NCI-H1092 treated with DMSO at 0.1 percent for 48 hours (cell line): ENCODE measurements around the gene TEX13D.
"Not testable (repeated sequence)": the region's sequence is repeated elsewhere in the genome, so short reads cannot be mapped to it uniquely, and the experiment has no call there.

Source experiments
- DNase-seq: peaks from one replicate; lab custom pipeline; 2025; lab: John Stamatoyannopoulos, UW

Gene TEX13D

DNA sequence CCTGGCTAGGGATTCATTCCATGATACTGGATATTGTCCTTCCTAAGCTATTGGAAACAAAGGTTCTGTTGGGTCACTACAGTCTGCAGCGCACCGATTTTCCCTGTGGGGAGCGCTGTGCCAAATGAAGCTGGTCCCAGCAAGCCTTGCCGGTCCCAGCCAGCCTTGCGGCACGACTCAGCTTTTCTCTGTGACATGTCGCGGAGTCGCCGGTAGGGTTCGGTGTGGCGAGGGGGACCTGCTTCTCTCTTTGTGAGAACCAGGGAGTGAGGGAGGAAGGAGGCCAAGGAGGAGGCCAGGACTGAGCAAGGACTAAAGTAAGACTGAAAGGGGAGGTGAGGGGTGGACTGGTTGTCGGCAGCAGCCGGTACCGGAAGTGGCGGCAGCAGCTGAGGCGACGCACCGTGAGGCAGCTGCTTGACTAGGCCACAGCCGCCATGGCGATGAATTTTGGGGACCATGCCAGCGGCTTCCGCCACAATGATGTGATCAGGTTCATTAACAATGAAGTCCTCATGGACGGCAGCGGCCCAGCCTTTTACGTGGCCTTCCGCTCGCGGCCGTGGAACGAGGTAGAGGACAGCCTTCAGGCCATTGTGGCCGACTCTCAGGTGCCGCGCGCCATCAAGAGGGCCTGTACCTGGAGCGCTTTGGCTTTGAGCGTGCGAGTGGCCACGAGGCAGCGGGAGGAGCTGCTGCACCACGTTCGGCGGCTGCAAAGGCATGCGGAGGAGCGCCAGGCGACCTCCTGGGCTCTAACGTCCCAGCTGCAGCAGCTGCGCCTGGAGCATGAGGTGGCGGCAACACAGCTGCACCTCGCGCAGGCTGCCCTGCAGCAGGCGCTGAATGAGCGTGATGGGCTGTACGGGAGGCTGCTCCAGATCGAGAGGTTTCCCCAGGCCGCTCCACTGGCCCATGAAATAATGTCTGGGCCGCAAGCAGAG, at the start of gene TEX13D:
Gene TEX13D (plus strand): TSS at position 180 of the 944 bp plus-strand sequence. CDS start 258 bp downstream, at position 438.
- no peak for DNase-seq

DNA sequence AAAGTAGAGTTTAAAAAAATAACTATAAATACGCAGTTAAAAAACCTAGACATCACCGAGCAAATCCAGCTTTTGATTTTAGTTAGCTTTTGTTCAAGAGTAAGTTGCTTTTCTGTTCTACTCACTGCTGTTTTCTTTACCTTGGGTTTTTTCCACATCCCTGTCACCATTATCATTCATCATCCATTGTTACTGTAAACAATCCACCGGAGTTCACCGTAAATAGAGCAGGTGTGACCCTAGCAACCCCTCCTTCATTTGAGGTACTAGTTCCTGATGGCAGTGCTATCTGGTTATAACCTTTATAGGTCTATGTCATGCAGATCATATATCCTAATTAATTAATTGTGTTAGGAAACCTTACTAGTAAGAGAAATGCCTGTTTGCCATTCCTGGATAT, 43.0 kb upstream of the TEX13D start:
- DNase-seq, result peak; percentile 41

DNA sequence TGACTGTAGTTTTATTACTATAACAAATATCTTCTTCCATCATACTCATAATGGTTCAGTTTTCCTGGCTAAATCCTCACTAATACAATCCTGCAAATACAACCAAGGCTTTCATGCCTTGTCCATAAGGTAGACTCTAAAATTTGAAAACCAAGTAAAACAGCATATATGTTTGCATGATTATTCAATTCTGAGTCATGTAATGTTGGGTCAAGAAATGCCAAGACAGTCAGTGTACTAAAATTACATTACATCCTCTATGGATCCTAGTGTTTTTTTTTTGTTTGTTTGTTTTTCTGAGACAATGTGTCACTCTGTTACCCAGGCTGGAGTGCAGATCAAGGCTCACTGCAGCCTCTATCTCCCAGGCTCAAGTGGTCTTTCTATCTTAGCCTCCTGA, 38.6 kb upstream of the TEX13D start:
- DNase-seq, result no peak

- DNase-seq, result not testable (repeated sequence)
These were observed 33.1 kb upstream of the TEX13D start for GRCh38 chrX:124299323-124299722.

GRCh38 chrX:124300405-124300804, 32.1 kb upstream of the TEX13D start:
- DNase-seq, result no peak

GRCh38 chrX:124307253-124307907, 25.1 kb upstream of the TEX13D start:
- DNase-seq, result no peak

DNA sequence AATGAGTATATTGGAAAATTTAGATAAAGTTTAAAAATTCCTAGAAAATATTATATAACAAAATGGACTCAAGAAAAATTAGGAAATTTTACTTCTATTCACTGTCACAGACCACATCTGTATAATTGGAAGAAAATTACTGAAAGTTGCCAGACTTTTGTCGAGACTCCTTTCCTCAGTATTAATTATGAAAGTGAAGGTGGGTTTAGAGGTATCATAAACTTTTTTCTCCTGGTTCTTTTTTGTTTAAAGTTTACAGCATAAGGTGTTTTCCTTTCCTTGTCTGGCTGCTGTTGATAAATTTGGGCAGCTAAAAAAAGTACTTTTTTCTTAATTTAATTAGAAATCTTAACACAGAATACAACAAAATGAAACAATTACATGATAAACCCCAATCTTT, 6.7 kb upstream of the TEX13D start:
- no peak for DNase-seq

DNA sequence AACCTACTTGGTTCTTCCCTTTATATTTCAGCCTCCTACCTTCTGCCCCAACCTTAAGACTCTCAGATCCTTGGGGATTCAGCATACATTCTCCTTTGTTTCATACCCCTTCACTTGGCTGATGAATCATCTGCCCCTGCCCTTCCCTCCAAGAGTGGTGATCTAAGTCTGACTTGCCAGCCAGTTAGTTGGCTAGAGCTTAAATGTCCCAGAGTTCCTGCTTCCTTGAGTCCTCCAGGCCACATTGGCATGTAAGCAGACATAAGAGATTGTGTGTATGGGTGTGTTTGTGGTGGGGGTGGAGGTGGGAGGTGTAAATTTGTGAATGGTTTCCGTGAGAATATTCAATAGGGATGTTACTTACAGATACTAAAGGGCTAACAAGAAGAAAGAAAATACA, 3.7 kb upstream of the TEX13D start:
- DNase-seq, result no peak

DNA sequence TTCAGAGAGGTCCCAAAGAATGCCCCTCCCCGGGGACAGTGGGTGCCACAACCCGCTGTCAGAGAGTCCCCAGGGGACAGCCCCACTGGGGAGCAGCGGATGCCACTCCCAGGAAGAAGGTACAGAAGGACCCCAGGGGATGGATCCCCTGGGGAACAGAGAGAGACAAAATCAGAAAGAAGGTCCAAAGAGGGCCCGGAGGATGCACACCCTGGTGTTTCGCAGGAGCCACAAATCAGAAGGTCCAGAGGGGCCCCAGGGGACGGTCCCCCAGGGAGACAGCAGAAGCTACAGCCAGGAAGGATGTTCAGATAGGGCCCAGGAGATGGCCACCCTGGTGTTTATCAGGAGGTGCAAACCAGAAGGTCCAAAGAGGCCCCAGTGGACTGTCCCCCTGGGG, 1.4 kb downstream of the TEX13D start:
- no peak for DNase-seq

GRCh38 chrX:124334555-124334954, 2.1 kb downstream of the TEX13D start:
- DNase-seq, result not testable (repeated sequence)

DNA sequence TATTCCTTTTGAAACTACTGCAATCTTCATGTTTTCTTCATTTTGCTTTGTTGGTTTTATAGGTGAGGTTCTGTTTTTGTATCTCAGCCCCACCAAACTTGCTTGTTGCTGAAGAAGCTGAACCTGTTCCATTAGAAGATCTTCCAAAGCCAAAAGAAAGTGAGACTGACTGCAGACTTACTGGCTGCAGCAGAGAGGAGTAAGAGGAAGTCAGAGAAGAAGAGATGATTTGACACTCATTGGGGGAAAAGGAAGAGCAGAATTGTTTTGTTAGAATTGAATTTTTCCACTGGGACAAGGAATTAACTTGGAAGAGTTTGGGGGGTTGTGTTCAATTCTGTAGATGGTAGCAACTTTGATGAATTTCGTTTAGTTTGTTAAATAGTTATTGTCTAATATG, 3.1 kb downstream of the TEX13D start:
- no peak for DNase-seq

DNA sequence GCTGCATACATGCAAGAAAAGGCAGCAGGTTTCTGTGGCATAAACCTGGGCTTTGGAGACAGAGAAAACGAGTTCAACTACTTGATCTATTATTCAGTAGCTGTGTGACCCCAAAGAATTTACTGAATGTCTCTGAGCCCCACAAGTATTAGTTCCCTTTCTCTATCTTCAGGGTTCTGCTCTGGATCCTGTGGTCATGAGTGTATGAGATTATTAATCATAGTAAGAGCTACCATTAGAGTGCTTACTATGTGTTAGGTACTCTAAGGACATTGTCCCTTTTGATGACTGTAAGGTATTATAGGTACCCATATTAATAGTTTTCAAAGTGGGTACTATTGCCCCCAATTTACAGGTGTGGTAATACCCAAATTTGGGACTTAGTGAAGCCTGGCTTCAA, 5.5 kb downstream of the TEX13D start:
- DNase-seq, result no peak

DNA sequence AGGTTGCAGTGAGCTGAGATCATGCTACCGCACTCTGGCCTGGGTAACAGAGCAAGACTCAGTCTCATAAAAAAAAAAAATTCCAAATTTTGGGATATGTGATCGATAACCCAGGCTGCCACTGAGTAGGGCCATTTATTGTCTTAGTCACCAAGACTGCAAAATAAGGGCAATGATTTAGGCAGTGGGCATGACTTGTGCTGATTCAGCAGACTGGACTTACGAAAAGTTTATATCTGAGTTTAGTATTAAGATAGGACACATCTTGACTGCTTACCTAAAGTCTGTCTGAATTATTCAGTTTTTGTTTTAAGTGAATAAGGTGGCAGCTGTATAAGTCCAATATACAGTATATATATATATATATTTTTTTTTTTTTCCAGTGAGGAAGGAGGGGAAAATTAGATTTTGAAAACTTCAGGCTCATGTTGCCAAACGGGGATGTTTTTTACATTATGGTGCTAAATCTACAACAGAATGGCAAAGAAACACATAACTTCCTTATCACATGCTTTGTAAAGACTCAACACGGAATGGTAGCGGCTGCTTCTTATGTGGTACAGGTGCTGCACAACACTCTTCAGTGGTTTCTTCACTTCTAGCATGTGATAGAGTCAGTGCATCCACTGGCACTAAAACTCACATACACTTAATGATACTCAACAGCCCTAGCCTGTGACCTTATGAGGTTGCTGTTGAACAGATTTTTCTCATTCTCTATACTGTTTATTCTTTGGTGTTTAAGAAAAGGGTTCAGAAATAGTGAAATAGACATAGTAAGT, 6.5 kb downstream of the TEX13D start:
- no peak for DNase-seq

DNA sequence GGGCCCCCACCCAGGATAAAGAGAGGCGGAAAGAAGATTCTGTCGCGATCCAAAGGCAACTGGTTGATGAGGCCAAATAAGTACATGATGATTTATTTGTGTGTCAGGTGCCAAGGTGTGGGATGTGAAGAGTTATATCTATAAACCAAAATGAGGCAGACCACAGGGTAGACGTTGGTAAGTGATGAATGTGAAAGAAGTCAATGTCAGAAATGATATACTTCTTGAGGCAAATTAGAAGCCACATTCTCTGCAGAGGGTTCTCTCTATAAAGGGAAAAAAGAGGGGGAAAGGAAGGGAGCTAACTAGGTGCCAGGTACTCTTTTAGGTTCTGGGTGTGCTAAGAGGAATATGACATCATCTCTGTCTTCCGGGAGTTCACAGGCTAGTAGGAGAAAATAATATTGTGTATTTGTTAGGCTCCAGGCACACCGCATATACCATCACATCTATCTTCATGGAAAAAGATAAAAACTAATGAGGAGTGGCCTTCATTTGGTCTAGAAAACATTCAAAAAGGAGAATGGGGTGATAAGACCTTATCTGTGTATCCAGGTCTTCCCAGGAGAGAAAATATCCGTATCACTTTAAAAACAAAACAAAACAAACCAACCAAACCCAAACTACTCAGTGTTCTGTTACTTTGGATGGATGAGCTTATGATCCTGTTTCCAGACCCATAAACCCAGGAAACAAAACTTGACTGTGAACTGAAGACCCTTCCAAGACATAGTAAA, 9.1 kb downstream of the TEX13D start:
- no peak for DNase-seq

GRCh38 chrX:124342174-124342867, 9.9 kb downstream of the TEX13D start:
- DNase-seq, result no peak

- no peak for DNase-seq
These were observed 10.6 kb downstream of the TEX13D start for GRCh38 chrX:124343016-124343415.

GRCh38 chrX:124344246-124344645, 11.8 kb downstream of the TEX13D start:
- DNase-seq, result no peak

DNA sequence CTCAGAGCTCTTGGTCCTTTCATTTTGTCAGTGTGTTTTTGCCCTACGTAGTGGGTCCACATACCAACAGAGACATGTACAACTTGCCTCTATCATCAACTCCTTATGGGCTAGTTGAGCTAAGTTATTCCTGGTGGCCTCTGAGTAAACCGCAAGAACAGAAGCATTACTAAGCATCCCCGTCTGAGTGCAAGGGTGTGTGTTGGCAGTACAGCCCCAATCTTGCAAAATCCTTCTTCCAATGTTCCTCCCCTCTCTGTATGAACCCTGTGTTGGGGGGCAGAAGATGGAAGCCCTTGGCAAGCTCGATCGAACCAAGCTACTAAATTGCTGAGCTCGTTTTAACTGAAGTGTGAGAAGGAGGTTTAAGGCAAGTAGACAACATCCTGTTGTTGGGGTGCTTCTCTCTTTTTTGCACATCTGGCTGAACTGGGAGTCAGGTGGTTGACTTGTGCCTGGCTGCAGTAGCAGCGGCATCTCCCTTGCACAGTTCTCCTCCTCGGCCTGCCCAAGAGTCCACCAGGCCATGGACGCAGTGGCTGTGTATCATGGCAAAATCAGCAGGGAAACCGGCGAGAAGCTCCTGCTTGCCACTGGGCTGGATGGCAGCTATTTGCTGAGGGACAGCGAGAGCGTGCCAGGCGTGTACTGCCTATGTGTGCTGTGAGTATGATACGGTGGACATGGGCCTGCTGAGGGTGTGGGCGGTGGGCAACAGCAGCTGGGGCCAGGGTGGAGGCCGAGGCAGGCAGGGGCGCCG, 13.8 kb downstream of the TEX13D start, which contains the start of gene SH2D1A:
Gene SH2D1A (plus strand): TSS at position 447 of the 760 bp plus-strand sequence. CDS start 80 bp downstream, at position 527.
- DNase-seq, result no peak

DNA sequence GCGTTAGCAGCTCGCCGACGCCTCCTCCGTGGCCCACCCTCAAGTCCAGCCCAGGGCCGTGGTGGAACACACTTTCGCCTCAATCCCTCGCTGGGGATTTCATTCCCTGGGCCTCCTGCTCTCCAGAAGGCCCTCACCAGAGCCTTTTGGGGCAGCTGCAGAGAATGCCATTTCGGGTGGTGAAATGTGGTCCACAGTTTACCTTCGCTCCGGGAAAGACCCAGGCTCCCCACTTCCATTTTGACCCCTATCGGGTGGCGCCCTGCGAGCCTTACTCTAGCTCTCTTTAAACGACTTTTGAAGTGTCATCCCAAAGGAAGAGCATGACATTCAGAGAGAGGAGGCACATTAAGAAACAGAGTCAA, 14.4 kb downstream of the TEX13D start:
- no peak for DNase-seq

DNA sequence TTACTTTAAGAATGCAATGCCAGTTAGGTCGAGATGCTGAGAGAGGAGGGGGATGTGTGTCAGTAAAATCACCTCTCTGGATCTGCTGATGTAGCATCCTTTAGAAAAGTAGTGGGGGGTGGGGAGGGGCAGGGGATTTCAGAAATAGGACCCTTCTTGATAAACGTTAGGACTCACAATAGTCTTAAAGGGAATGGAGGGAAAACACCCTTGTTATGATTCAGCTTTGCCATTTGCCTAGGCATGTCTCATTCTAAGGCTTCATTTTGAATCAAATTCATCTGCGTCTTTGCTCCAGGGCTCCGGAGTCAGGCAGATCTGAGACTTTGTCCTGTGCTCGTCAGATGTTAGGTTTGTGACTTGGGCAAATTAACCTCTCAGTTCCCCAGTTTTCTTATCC, 14.8 kb downstream of the TEX13D start:
- no peak for DNase-seq
